Liver (tissue), 9 donors: Measurements from ENCODE around the gene PARP15. TPM values are rescaled to one million over a fixed set of nuclear protein-coding genes. Genes with fewer than 3 reads are reported as not detected.

ENCODE experiments used
- DNase-seq: peaks from one replicate; pipeline ENCODE4 v3.0.0-alpha.2; 2017; ENCODE audit warnings: low spot score
- H3K27ac ChIP-seq, 2 donors: one replicate each; pipeline ENCODE4 v1.7.0; 2013; ENCODE audit warnings: inconsistent platforms in 2 of 2, low read length in 2 of 2, control low read depth in 1 of 2, low read depth in 1 of 2, mild to moderate bottlenecking in 1 of 2
- H3K27me3 ChIP-seq, 4 donors: one replicate each; pipeline versions ENCODE4 v1.6.1 to v1.7.0; 2013; ENCODE audit warnings: low read length in 3 of 4, inconsistent platforms in 1 of 4, mild to moderate bottlenecking in 1 of 4, moderate library complexity in 1 of 4; ENCODE audit not compliant: control insufficient read depth in 4 of 4, insufficient read depth in 4 of 4
- H3K36me3 ChIP-seq, 4 donors: one replicate each; pipeline versions ENCODE4 v1.6.1 to v1.7.0; 2013; ENCODE audit warnings: low read length in 3 of 4, mild to moderate bottlenecking in 3 of 4, low read depth in 1 of 4, moderate library complexity in 1 of 4; ENCODE audit not compliant: control insufficient read depth in 4 of 4, insufficient read depth in 3 of 4
- H3K4me1 ChIP-seq, 4 donors: one replicate each; pipeline versions ENCODE4 v1.6.1 to v1.7.0; 2013; ENCODE audit warnings: low read length in 3 of 4, mild to moderate bottlenecking in 3 of 4, moderate library complexity in 1 of 4; ENCODE audit not compliant: control insufficient read depth in 4 of 4, insufficient read depth in 4 of 4
- H3K4me3 ChIP-seq, 3 donors: one replicate each; pipeline versions ENCODE4 v1.6.1 to v1.7.0; 2013; ENCODE audit warnings: low read length in 3 of 3, control low read depth in 1 of 3, low read depth in 1 of 3, mild to moderate bottlenecking in 1 of 3
- H3K9ac ChIP-seq, 2 donors: one replicate each; pipeline ENCODE4 v1.7.0; 2013; ENCODE audit warnings: low read length in 2 of 2, mild to moderate bottlenecking in 2 of 2, moderate library complexity in 2 of 2, control low read depth in 1 of 2, low read depth in 1 of 2
- H3K9me3 ChIP-seq, 4 donors: one replicate each; pipeline versions ENCODE4 v1.6.1 to v1.7.0; 2013; ENCODE audit warnings: low read length in 3 of 4; ENCODE audit not compliant: control insufficient read depth in 4 of 4
- EGR1 ChIP-seq, 2 donors: IDR thresholded peaks; 2 replicates each; pipeline ENCODE4 v1.6.1; 2016 to 2018; ENCODE audit warnings: antibody characterized with exemption in 2 of 2, low read depth in 2 of 2
- FOXA1 ChIP-seq: IDR thresholded peaks from 2 replicates; pipeline ENCODE4 v1.6.1; 2016; ENCODE audit warnings: antibody characterized with exemption
- GABPA ChIP-seq, 2 donors: IDR thresholded peaks in 1 of 2; conservative IDR thresholded peaks in 1 of 2; 2 replicates each; pipeline ENCODE4 v1.6.1; 2016; ENCODE audit warnings: antibody characterized with exemption in 2 of 2, mild to moderate bottlenecking in 1 of 2, moderate library complexity in 1 of 2
- HNF4A ChIP-seq, 2 donors: conservative IDR thresholded peaks; 2 replicates each; pipeline ENCODE4 v1.6.1; 2016; ENCODE audit warnings: antibody characterized with exemption in 2 of 2, mild to moderate bottlenecking in 2 of 2
- RAD21 ChIP-seq, 2 donors: IDR thresholded peaks; 2 replicates each; pipeline ENCODE4 v1.6.1; 2016; ENCODE audit warnings: antibody characterized with exemption in 2 of 2, mild to moderate bottlenecking in 2 of 2
- RXRA ChIP-seq, 2 donors: IDR thresholded peaks; 2 replicates each; pipeline ENCODE4 v1.6.1; 2017 to 2018; ENCODE audit warnings: antibody characterized with exemption in 2 of 2, mild to moderate bottlenecking in 1 of 2
- SP1 ChIP-seq: IDR thresholded peaks from 2 replicates; pipeline ENCODE4 v1.6.1; 2018; ENCODE audit warnings: antibody characterized with exemption, mild to moderate bottlenecking
- TAF1 ChIP-seq: conservative IDR thresholded peaks from 2 replicates; pipeline ENCODE4 v1.6.1; 2016; ENCODE audit warnings: antibody characterized with exemption, mild to moderate bottlenecking
- YY1 ChIP-seq: IDR thresholded peaks from 2 replicates; pipeline ENCODE4 v1.6.1; 2016; ENCODE audit warnings: antibody characterized with exemption, mild to moderate bottlenecking
- WGBS: extraction: QIAGEN DNeasy Blood & Tissue Kit; methylation state at CpG from one replicate; pipeline ENCODE4 v1.1.7; 2013; 5-methylcytosine and 5-hydroxymethylcytosine counted together
- polyA plus RNA-seq, 2 donors: library from polyadenylated mRNA; stranded (reverse) in 1 of 2; unstranded in 1 of 2; fragments of 200-250 nt in 1 of 2; fragments of >200 nt in 1 of 2; fragmentation: Nextera tagmentation in 1 of 2; extraction: Ambion mirVana in 1 of 2; gene quantifications; one replicate each; pipeline versions ENCODE4 v1.2.1 to v1.2.3, GENCODE V29; 2013 to 2015
- total RNA-seq, 2 donors: library from RNA; depleted of rRNA; stranded (reverse); fragments of >200 nt; gene quantifications; one replicate each; pipeline ENCODE4 v1.2.3, GENCODE V29; 2014
- TF ChIP-seq, protein P1 (sequence below): IDR thresholded peaks from 2 replicates; pipeline ENCODE4 v1.6.1; 2016; ENCODE audit warnings: antibody characterized with exemption, mild to moderate bottlenecking
- TF ChIP-seq, protein P2 (sequence below): IDR thresholded peaks from 2 replicates; pipeline ENCODE4 v1.6.1; 2016; ENCODE audit warnings: antibody characterized with exemption
- donor health status: healthy.
- donor health status: healthy.
- donor health status: healthy.
- donor health status: healthy.
- donor health status: healthy.

Gene PARP15
- total and polyA plus RNA-seq, 4 donors = 0.28 to 3.3 (median 2.5) TPM

DNA sequence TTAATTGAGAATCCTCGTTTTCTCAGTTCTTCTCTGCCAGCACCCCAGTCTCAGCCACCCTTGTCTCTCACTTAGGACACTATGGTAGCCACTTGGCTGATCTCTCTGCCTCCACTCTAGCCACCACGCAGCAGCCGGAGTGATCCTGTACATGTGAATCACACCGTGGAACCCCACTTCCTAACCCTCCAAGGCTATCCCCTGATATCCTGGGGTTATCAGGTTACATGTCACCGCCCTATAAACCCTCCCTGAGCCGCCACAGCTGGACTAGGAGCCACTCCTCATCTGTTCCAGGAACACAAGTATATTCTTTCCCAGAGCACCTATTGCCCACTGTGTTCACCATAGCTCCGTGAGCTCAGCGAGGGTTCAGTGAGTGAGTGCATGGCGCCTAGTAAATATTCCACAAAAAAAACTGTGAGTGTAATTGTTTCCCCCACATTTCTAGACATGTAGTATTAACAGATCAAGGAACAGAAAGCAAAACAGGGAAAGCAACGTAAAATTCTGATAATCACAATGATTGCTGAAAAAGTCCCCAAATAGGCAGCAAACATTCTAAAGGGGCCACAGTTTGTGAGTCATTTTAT lies 102.5 kb downstream of the PARP15 start:
- Histone ChIP-seq H3K36me3 (peaks cover 0 to 2% (median under 1%) of the 10 kb centered on the region in 4 donors), H3K4me1 (peaks cover 1 to 43% (median 23%) of the 10 kb centered on the region in 4 donors), H3K27ac (peak overlapping the region; percentile 94), H3K4me3 (peak overlapping the region; percentile 86 to 96 (median 91)), H3K9ac (peak overlapping the region; percentile 82 to 83), H3K27me3 (no peaks in the 10 kb centered on the region), H3K9me3 (no peaks in the 10 kb centered on the region)
- no peak for DNase-seq
- TF ChIP-seq GABPA (IDR thresholded peaks at IDR 0.05 in 1 of 2, conservative IDR thresholded peaks at IDR 0.05 in 1 of 2) (no peak), EGR1 (IDR thresholded peaks at IDR 0.05; ENCODE audit: low read depth in 2 of 2) (no peak), SP1 (peak; percentile 3), RXRA (IDR thresholded peaks at IDR 0.05) (peak in 1 of 2 donors; percentile 22)
- TF ChIP-seq, protein P1, sequence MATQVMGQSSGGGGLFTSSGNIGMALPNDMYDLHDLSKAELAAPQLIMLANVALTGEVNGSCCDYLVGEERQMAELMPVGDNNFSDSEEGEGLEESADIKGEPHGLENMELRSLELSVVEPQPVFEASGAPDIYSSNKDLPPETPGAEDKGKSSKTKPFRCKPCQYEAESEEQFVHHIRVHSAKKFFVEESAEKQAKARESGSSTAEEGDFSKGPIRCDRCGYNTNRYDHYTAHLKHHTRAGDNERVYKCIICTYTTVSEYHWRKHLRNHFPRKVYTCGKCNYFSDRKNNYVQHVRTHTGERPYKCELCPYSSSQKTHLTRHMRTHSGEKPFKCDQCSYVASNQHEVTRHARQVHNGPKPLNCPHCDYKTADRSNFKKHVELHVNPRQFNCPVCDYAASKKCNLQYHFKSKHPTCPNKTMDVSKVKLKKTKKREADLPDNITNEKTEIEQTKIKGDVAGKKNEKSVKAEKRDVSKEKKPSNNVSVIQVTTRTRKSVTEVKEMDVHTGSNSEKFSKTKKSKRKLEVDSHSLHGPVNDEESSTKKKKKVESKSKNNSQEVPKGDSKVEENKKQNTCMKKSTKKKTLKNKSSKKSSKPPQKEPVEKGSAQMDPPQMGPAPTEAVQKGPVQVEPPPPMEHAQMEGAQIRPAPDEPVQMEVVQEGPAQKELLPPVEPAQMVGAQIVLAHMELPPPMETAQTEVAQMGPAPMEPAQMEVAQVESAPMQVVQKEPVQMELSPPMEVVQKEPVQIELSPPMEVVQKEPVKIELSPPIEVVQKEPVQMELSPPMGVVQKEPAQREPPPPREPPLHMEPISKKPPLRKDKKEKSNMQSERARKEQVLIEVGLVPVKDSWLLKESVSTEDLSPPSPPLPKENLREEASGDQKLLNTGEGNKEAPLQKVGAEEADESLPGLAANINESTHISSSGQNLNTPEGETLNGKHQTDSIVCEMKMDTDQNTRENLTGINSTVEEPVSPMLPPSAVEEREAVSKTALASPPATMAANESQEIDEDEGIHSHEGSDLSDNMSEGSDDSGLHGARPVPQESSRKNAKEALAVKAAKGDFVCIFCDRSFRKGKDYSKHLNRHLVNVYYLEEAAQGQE = no peak
- 15% methylated on average over 10 of the region's 10 CpGs for WGBS

DNA sequence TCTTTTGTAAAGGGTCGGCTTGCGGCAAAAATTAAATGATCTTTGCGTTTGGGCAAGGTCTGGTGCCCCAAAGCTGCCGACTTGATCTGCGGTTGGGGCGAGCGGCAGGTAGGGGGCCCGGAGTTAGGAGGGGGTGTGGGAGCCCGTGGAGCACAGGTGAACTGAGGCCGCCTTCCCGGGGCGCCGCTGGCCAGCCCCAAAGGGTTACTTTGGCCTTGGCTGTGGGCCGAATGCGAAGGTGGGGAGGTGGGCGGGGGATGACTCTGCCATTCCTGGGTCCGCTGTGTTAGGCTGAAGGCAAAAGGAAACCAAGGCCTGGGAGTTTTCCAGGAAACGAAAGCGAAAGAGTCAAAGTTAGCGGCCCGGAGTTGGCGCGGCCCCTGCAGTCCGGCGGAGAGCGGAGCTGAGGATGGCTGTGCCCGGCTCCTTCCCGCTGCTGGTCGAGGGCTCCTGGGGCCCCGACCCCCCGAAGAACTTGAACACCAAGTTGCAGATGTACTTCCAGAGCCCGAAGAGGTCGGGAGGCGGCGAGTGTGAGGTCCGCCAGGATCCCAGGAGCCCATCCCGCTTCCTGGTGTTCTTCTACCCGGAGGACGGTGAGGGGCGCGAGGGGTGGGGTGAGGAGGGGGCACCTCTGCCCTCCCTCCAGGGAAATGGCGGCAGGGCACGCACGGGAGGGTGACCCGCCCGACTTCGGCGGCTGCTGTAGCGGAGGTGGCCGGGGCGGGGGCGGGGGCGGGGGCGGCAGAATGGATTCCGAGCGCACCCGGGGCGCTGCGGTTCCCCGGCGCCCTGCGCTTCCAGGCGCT lies 103.2 kb downstream of the PARP15 start, which contains the start of gene PARP14:
Gene PARP14, plus strand, starts transcription at position 365 of the 809 bp plus-strand sequence. Its CDS starts 45 bp downstream, at position 410.
- Histone ChIP-seq H3K9me3 (no peaks in the 10 kb centered on the region), H3K9ac (peak within 1 kb of the TSS; percentile 82 to 88), H3K27me3 (no peaks in the 10 kb centered on the region), H3K4me1 (peaks cover 1 to 43% (median 23%) of the 10 kb centered on the region in 4 donors), H3K4me3 (peak within 1 kb of the TSS; percentile 86 to 96 (median 91)), H3K36me3 (peaks cover 0 to 5% (median 3%) of the 10 kb centered on the region in 4 donors), H3K27ac (peak within 1 kb of the TSS; percentile 94)
- peak; percentile 72 for DNase-seq
- TF ChIP-seq YY1 (peak; percentile 87), TAF1 (peak; percentile 75), RXRA (IDR thresholded peaks at IDR 0.05) (peak in 1 of 2 donors; percentile 33), HNF4A (conservative IDR thresholded peaks at IDR 0.05) (peak; percentile 6 to 10), RAD21 (IDR thresholded peaks at IDR 0.05) (peak; percentile 22 to 54), FOXA1 (no peak), EGR1 (IDR thresholded peaks at IDR 0.05; ENCODE audit: low read depth in 2 of 2) (peak in 1 of 2 donors; percentile 53)
- TF ChIP-seq, protein P2, sequence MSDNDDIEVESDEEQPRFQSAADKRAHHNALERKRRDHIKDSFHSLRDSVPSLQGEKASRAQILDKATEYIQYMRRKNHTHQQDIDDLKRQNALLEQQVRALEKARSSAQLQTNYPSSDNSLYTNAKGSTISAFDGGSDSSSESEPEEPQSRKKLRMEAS = no peak
- WGBS = under 1% methylated on average over 63 of the region's 63 CpGs
